Gastroesophageal sphincter (tissue), 3 donors: ENCODE measurements around the gene NEU2.

Source experiments
- CTCF ChIP-seq, 4 experiments: fragments of 200-600 bp in 2 of 4; fragments of 450-650 bp in 2 of 4; sonication (generic) in 1 of 4; IDR thresholded peaks; one replicate each; pipeline ENCODE4 v1.5.1; 2017 to 2019; ENCODE audit warnings: antibody characterized with exemption in 4 of 4, mild to moderate bottlenecking in 2 of 4, moderate library complexity in 2 of 4
- POLR2A ChIP-seq, 2 donors: fragments of 450-650 bp; IDR thresholded peaks; one replicate each; pipeline ENCODE4 v1.6.1; 2017; ENCODE audit warnings: antibody characterized with exemption in 2 of 2, mild to moderate bottlenecking in 2 of 2, moderate library complexity in 1 of 2
- POLR2AphosphoS5 ChIP-seq: sonication (generic); formaldehyde crosslinking; IDR thresholded peaks from one replicate; pipeline ENCODE4 v1.6.1; 2017; ENCODE audit warnings: antibody characterized with exemption

- TF ChIP-seq CTCF (IDR thresholded peaks at IDR 0.05) (no peak), POLR2A (IDR thresholded peaks at IDR 0.05) (no peak), POLR2AphosphoS5 (no peak)
These were observed 12.6 kb downstream of the NEU2 start for GRCh38 chr2:233044974-233045605.
